ENCODE data around the gene CHD9. TPM values are rescaled to one million over a fixed set of nuclear protein-coding genes. Genes with fewer than 3 reads are reported as not detected.

The CHD9 gene
- total RNA-seq, 3 donors from 2014 or later (not counting 1 experiment from before 2014, with no cell fraction given) = 81.4 to 85.2 (median 81.9) TPM

- Mint-ChIP-seq H3K36me3 (no peaks in the 10 kb centered on the region), H3K27ac (no peak overlapping the region), H3K4me3 (no peak overlapping the region), H3K9me3 (no peaks in the 10 kb centered on the region), H3K27me3 (ENCODE audit: low read depth in 2 of 2) (no peaks in the 10 kb centered on the region), H3K4me1 (peaks cover 66 to 76% of the 10 kb centered on the region in 2 donors)
- no peak for ATAC-seq
- Histone ChIP-seq H3K4me1 (ENCODE audit: control insufficient read depth, insufficient read depth, low read length) (peaks cover 78% of the 10 kb centered on the region), H3K27ac (ENCODE audit: low read length) (no peak overlapping the region), H3K27me3 (ENCODE audit: control insufficient read depth, insufficient read depth, low read length) (no peaks in the 10 kb centered on the region), H3K9me3 (ENCODE audit: control insufficient read depth, insufficient read depth, low read length) (no peaks in the 10 kb centered on the region), H3K4me3 (ENCODE audit: low read length) (no peak overlapping the region), H3K36me3 (ENCODE audit: control insufficient read depth, insufficient read depth, low read length) (no peaks in the 10 kb centered on the region)
- DNase-seq = no peak
- 98% methylated on average over 6 of the region's 6 CpGs for WGBS (ENCODE audit: insufficient coverage)
- intact Hi-C loops (cut with micrococcal nuclease) = no loop called here
- no peak for TF ChIP-seq CTCF (IDR thresholded peaks at IDR 0.05)
These were observed 10.8 kb downstream of the CHD9 start for GRCh38 chr16:53065461-53066061.

- H3K36me3 Mint-ChIP-seq = no peaks in the 10 kb centered on the region
- H3K9me3 Mint-ChIP-seq = no peaks in the 10 kb centered on the region
- WGBS (ENCODE audit: insufficient coverage) = 36% methylated on average over 2 of the region's 2 CpGs
- Histone ChIP-seq H3K4me1 (ENCODE audit: control insufficient read depth, insufficient read depth, low read length) (peaks cover 70% of the 10 kb centered on the region), H3K4me3 (ENCODE audit: low read length) (no peak overlapping the region), H3K27me3 (ENCODE audit: control insufficient read depth, insufficient read depth, low read length) (no peaks in the 10 kb centered on the region), H3K27ac (ENCODE audit: low read length) (peak overlapping the region; percentile 44), H3K9me3 (ENCODE audit: control insufficient read depth, insufficient read depth, low read length) (no peaks in the 10 kb centered on the region), H3K36me3 (ENCODE audit: control insufficient read depth, insufficient read depth, low read length) (no peaks in the 10 kb centered on the region)
- no peaks in the 10 kb centered on the region for H3K27me3 Mint-ChIP-seq (ENCODE audit: low read depth in 2 of 2)
- intact Hi-C loops (cut with micrococcal nuclease) = loop anchor here (1.0 kb wide), 1 partner anchor 32 kb away; no protein-coding TSS in a partner anchor
- peak in 1 of 2 donors; percentile 15 for DNase-seq
- peak overlapping the region; percentile 31 to 85 for H3K27ac Mint-ChIP-seq
- H3K4me3 Mint-ChIP-seq = peak overlapping the region; percentile 79
- no peak for TF ChIP-seq CTCF (IDR thresholded peaks at IDR 0.05)
- peaks cover 65 to 81% of the 10 kb centered on the region in 2 donors for H3K4me1 Mint-ChIP-seq
- ATAC-seq = peak in 2 of 3 donors; percentile 43 to 59
These were observed 12.9 kb downstream of the CHD9 start for GRCh38 chr16:53067675-53068074.

- WGBS (ENCODE audit: insufficient coverage) = 6% methylated on average over 4 of the region's 4 CpGs
- Histone ChIP-seq H3K27ac (ENCODE audit: low read length) (peak overlapping the region; percentile 44), H3K4me1 (ENCODE audit: control insufficient read depth, insufficient read depth, low read length) (peaks cover 68% of the 10 kb centered on the region), H3K27me3 (ENCODE audit: control insufficient read depth, insufficient read depth, low read length) (no peaks in the 10 kb centered on the region), H3K4me3 (ENCODE audit: low read length) (no peak overlapping the region), H3K36me3 (ENCODE audit: control insufficient read depth, insufficient read depth, low read length) (no peaks in the 10 kb centered on the region), H3K9me3 (ENCODE audit: control insufficient read depth, insufficient read depth, low read length) (no peaks in the 10 kb centered on the region)
- no peaks in the 10 kb centered on the region for H3K9me3 Mint-ChIP-seq
- ATAC-seq = peak; percentile 60 to 79 (median 61)
- peak overlapping the region; percentile 39 to 85 for H3K27ac Mint-ChIP-seq
- H3K4me3 Mint-ChIP-seq = peak overlapping the region; percentile 80
- peak in 1 of 2 donors; percentile 43 for DNase-seq
- no peaks in the 10 kb centered on the region for H3K27me3 Mint-ChIP-seq (ENCODE audit: low read depth in 2 of 2)
- H3K4me1 Mint-ChIP-seq = peaks cover 65 to 86% of the 10 kb centered on the region in 2 donors
- intact Hi-C loops (cut with micrococcal nuclease) = loop anchor here (1.0 kb wide), 1 partner anchor 31 kb away; no protein-coding TSS in a partner anchor
- TF ChIP-seq CTCF (IDR thresholded peaks at IDR 0.05) = no peak
- no peaks in the 10 kb centered on the region for H3K36me3 Mint-ChIP-seq
These were observed 13.6 kb downstream of the CHD9 start for GRCh38 chr16:53068423-53068833.
